C4-2B (cell line): ENCODE data around the gene NUCB1.

Experiments
- H3K27ac ChIP-seq: fragments of 450-650 bp; 2 replicates; pipeline ENCODE4 v1.5.1; 2017
- ZFX ChIP-seq: fragments of 450-650 bp; IDR thresholded peaks from 2 replicates; pipeline ENCODE4 v1.6.1; 2017
- TF ChIP-seq, protein P1 (sequence below): fragments of 450-650 bp; conservative IDR thresholded peaks from 2 replicates; pipeline ENCODE4 v1.5.1; 2017; ENCODE audit warnings: mild to moderate bottlenecking

NUCB1 gene

DNA sequence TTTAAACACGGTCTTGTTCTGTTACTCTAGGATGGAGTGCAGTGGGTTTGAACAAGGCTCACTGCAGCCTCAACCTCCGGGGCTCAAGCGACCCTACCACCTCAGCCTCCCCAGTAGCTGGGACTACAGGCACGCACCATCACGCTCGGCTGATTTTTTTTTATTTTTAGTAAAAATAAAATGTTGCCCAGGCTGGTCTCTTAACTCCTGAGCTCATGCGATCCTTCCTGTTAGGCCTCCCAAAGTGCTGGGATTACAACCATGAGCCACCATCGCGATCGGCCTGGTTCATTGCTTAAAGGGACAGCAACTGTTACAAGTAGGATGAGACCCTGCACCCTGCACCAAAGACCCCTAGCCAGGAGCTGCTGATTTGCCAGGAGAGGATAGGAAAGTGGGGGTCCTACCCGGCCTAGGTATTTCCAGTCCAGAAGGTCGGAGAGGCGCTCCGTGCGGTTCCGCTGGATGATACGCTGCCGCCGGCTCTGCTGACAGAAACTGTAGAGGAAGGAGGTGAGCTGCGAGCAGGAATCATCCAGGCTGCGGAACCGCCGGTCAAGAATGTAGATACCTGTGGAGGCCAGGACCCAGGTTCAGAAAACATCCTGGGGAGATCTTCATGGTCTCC lies 70.1 kb downstream of the NUCB1 start:
- no peak overlapping the region for H3K27ac ChIP-seq
- TF ChIP-seq, protein P1, sequence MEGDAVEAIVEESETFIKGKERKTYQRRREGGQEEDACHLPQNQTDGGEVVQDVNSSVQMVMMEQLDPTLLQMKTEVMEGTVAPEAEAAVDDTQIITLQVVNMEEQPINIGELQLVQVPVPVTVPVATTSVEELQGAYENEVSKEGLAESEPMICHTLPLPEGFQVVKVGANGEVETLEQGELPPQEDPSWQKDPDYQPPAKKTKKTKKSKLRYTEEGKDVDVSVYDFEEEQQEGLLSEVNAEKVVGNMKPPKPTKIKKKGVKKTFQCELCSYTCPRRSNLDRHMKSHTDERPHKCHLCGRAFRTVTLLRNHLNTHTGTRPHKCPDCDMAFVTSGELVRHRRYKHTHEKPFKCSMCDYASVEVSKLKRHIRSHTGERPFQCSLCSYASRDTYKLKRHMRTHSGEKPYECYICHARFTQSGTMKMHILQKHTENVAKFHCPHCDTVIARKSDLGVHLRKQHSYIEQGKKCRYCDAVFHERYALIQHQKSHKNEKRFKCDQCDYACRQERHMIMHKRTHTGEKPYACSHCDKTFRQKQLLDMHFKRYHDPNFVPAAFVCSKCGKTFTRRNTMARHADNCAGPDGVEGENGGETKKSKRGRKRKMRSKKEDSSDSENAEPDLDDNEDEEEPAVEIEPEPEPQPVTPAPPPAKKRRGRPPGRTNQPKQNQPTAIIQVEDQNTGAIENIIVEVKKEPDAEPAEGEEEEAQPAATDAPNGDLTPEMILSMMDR: no peak
- TF ChIP-seq ZFX: no peak

DNA sequence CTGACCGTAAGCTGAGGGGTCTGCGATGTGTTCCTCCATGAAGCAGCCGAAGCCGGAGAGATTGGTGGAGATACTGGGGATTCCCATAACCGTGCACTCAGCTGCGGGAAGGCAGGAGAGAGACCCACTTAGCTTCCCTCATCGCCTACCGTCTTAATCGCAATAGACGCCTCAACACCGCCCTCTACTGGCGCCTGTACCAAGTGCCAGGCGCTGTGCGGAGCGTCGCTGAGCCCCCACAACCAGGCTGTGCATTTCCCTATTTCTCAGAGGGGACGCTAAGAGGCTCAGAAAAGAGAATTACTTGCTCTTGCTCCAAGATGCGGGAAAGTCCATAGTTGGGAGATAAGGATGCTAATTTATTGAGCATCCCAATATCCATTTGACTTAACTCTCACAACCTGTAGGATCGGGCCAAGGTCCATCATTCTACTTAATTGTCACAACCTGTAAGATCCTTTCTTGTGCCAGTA lies 70.8 kb downstream of the NUCB1 start:
- no peak for TF ChIP-seq ZFX
- TF ChIP-seq, protein P1: peak; percentile 83
- H3K27ac ChIP-seq: no peak overlapping the region
